Prostate gland (tissue), 2 donors: ENCODE results near the gene ACACA.

Experiments used
- POLR2A ChIP-seq: fragments of 450-650 bp; IDR thresholded peaks from one replicate; pipeline ENCODE4 v1.6.1; 2016; ENCODE audit warnings: antibody characterized with exemption, mild to moderate bottlenecking
- POLR2AphosphoS5 ChIP-seq: sonication (generic); formaldehyde crosslinking; IDR thresholded peaks from one replicate; pipeline ENCODE4 v1.6.1; 2017; ENCODE audit warnings: antibody characterized with exemption
- TF ChIP-seq, protein P1 (sequence below), 4 experiments: fragments of 200-600 bp in 2 of 4; fragments of 450-650 bp in 2 of 4; sonication (generic) in 2 of 4; IDR thresholded peaks; 1 replicate in 3 of 4; 2 replicates in 1 of 4; pipeline ENCODE4 v1.5.1; 2016 to 2019; ENCODE audit warnings: antibody characterized with exemption in 4 of 4, mild to moderate bottlenecking in 2 of 4, moderate library complexity in 2 of 4

DNA sequence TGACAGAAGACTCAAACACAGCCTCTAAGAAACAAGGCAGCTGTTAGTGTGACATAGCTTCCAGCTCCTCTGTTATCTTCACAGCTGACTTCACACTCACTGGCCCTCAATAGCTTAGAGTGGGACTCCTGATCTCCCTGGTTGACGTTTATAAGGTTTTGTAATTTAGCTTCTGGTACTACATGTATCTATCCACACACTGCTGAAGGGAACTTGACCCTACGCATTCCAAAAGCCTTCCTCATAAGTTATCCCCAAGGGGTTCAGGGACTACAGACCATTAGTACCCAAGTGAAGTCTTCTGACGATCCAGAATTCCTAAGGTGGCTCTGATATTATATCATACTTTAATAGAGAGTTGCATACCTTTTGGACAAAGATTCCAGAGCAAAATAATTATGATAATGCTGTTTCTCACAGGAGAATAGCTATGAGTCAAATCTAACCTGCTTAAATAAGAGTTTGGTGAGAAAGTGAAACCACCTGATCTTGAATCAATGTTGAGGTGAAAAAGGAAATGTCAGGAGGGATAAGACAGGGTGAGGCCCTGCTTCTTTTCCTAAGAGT lies 14.5 kb downstream of the ACACA start:
- TF ChIP-seq POLR2A (no peak), POLR2AphosphoS5 (no peak)
- TF ChIP-seq, protein P1, sequence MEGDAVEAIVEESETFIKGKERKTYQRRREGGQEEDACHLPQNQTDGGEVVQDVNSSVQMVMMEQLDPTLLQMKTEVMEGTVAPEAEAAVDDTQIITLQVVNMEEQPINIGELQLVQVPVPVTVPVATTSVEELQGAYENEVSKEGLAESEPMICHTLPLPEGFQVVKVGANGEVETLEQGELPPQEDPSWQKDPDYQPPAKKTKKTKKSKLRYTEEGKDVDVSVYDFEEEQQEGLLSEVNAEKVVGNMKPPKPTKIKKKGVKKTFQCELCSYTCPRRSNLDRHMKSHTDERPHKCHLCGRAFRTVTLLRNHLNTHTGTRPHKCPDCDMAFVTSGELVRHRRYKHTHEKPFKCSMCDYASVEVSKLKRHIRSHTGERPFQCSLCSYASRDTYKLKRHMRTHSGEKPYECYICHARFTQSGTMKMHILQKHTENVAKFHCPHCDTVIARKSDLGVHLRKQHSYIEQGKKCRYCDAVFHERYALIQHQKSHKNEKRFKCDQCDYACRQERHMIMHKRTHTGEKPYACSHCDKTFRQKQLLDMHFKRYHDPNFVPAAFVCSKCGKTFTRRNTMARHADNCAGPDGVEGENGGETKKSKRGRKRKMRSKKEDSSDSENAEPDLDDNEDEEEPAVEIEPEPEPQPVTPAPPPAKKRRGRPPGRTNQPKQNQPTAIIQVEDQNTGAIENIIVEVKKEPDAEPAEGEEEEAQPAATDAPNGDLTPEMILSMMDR (IDR thresholded peaks at IDR 0.05), result no peak
